ENCODE measurements around the gene AMDHD1.

AMDHD1 gene

GRCh38 chr12:95990136-95990535, 47.0 kb downstream of the AMDHD1 start:
- FAIRE-seq, result no peak
- DNase-seq (ENCODE audit: insufficient read length, low spot score), result no peak

GRCh38 chr12:95993907-95994306, 50.8 kb downstream of the AMDHD1 start:
- no peak for DNase-seq (ENCODE audit: insufficient read length, low spot score)
- no peak for TF ChIP-seq CTCF (IDR thresholded peaks at IDR 0.05; ENCODE audit: insufficient read depth, missing control alignments)
- no peak for FAIRE-seq

More at GRCh38 chr12:95990136-95990535, 47.0 kb downstream of the AMDHD1 start:
- TF ChIP-seq CTCF (IDR thresholded peaks at IDR 0.05; ENCODE audit: insufficient read depth, missing control alignments), result no peak

GRCh38 chr12:95994476-95994875, 51.3 kb downstream of the AMDHD1 start:
- no peak for TF ChIP-seq CTCF (IDR thresholded peaks at IDR 0.05; ENCODE audit: insufficient read depth, missing control alignments)
- FAIRE-seq (no peak), DNase-seq (ENCODE audit: insufficient read length, low spot score) (no peak)

- DNase-seq (ENCODE audit: insufficient read length, low spot score) (no peak), FAIRE-seq (no peak)
- no peak for TF ChIP-seq CTCF (IDR thresholded peaks at IDR 0.05; ENCODE audit: insufficient read depth, missing control alignments)
Measured at GRCh38 chr12:95995238-95996031, 52.3 kb downstream of the AMDHD1 start.

- TF ChIP-seq CTCF (IDR thresholded peaks at IDR 0.05; ENCODE audit: insufficient read depth, missing control alignments), result no peak
- FAIRE-seq, result no peak
- DNase-seq (ENCODE audit: insufficient read length, low spot score), result no peak
Measured at GRCh38 chr12:95996034-95996658, 53.0 kb downstream of the AMDHD1 start, which contains the start of gene HAL. HAL (minus strand) TSS chr12:95996344; CDS start chr12:95995910, 434 bp downstream.

- no peak for TF ChIP-seq CTCF (IDR thresholded peaks at IDR 0.05; ENCODE audit: insufficient read depth, missing control alignments)
- DNase-seq (ENCODE audit: insufficient read length, low spot score) (no peak), FAIRE-seq (no peak)
Measured at GRCh38 chr12:95997276-95997675, 54.1 kb downstream of the AMDHD1 start.

Data from D721Med (cell line).